Putamen (tissue), 1 donor: ENCODE data around the gene S100Z.

Experiments used
- DNase-seq: peaks from one replicate; pipeline ENCODE4 v3.0.0-alpha.2; 2016; ENCODE audit warnings: low spot score

The S100Z gene

DNA sequence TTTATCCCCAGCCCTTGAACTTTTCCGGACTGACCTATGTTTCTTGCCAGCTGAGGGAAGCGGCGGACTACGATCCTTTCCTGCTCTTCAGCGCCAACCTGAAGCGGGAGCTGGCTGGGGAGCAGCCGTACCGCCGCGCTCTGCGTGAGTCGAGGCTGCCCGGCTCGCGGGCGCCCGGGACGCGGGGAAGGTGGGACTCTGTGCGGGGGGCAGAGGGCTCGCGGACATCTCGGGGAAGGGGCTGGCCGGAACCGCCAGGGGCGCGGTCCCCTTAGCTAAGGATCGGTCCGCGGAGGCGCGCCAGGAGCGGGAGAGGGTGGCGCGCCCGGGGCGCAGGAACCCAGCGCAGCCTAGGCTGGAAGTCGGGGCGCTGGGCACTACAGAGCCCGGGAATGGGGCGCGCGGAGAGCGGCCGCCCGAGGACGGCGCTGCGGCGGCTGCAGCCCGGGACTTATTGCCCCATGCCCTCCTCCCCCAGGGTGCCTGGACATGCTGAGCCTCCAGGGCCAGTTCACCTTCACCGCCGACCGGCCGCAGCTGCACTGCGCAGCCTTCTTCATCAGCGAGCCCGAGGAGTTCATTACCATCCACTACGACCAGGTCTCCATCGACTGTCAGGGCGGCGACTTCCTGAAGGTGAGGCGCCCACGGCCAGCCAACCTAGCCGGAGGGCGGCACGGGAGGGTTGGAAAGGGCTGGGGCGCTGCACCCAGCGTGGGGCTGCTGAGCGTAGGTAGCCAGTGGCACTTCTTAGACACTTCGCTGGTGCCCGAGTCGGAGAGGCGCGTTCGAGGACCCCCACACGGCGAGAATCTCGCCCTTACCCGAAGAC is 104.0 kb downstream of the S100Z start:
- no peak for DNase-seq

GRCh38 chr5:76954383-76954763 is 104.6 kb downstream of the S100Z start:
- no peak for DNase-seq

DNA sequence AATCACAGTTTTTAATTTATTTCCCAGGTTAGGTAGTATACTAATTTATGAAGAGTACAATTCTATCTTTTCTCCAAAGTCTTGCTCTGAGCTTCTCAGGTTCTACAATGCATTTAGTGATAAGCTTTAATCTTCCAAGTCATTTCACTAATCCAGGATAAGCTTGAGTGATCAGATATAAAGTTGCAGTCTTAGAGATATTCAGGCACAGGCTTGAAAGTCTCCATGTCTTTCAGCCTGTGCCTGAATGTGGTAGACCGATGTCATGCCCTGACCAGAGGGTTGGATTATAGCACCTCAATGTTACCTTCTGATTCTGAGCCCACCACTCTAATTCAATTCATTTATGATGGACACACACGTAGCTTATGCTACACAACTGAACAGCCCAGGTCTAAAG is 106.2 kb downstream of the S100Z start:
- no peak for DNase-seq

- no peak for DNase-seq
These were observed 109.4 kb downstream of the S100Z start for GRCh38 chr5:76958991-76959767.

- no peak for DNase-seq
These were observed 110.3 kb downstream of the S100Z start for GRCh38 chr5:76960004-76960625.

DNA sequence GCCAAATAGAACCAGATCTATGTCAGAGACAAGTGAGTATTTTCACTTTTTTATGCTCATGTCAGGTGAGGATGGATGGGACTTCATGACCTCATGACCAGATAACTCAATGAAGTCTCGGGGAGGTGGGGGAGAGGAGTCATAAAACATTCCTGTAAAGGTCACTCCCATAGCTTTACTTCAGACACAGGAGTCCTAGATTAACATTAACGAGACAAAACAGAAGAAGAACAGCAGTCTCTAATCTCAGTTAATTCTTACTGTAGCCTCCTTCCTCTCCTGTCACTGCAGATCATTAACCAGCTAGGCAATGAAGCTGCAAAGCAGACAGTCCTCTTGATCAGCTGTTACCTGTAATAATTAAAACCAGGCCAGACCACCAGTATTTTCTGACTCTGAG is 114.2 kb downstream of the S100Z start:
- DNase-seq: no peak
